KMS-11 (cell line): ENCODE measurements around the gene GPR139.

Experiments
- H2AFZ ChIP-seq: fragments of 200-600 bp; sonication (generic); 2 replicates; pipeline ENCODE4 v1.6.1; 2016; ENCODE audit warnings: antibody characterized with exemption, mixed run types, low read depth
- H3K27ac ChIP-seq: fragments of 200-600 bp; sonication (generic); 2 replicates; pipeline ENCODE4 v1.6.1; 2016; ENCODE audit warnings: mild to moderate bottlenecking, mixed run types
- H3K27me3 ChIP-seq: fragments of 200-600 bp; sonication (generic); 2 replicates; pipeline ENCODE4 v1.6.1; 2017; ENCODE audit warnings: mild to moderate bottlenecking, low read depth, mixed run types, moderate library complexity; ENCODE audit not compliant: insufficient read depth
- H3K36me3 ChIP-seq: fragments of 200-600 bp; sonication (generic); 2 replicates; pipeline ENCODE4 v1.6.1; 2017; ENCODE audit warnings: mild to moderate bottlenecking, mixed run types; ENCODE audit not compliant: insufficient read depth
- H3K4me1 ChIP-seq: fragments of 200-600 bp; sonication (generic); 2 replicates; pipeline ENCODE4 v1.6.1; 2016; ENCODE audit warnings: mild to moderate bottlenecking, low read depth, mixed run types; ENCODE audit not compliant: poor library complexity, severe bottlenecking
- H3K4me2 ChIP-seq: fragments of 200-600 bp; sonication (generic); 2 replicates; pipeline ENCODE4 v1.7.0; 2016; ENCODE audit warnings: mild to moderate bottlenecking, mixed run types
- H3K4me3 ChIP-seq: fragments of 200-600 bp; sonication (generic); IDR thresholded peaks from 2 replicates; pipeline ENCODE4 v1.6.1; 2017; ENCODE audit warnings: low read depth, low read length, mixed read lengths; ENCODE audit not compliant: insufficient read depth
- H3K79me2 ChIP-seq: fragments of 200-600 bp; sonication (generic); 2 replicates; pipeline ENCODE4 v1.6.1; 2016; ENCODE audit warnings: low read depth, mixed run types; ENCODE audit not compliant: insufficient read depth
- H3K9ac ChIP-seq: fragments of 200-600 bp; sonication (generic); 2 replicates; pipeline ENCODE4 v1.6.1; 2016; ENCODE audit warnings: mild to moderate bottlenecking, mixed run types
- H4K20me1 ChIP-seq: fragments of 200-600 bp; sonication (generic); 2 replicates; pipeline ENCODE4 v1.6.1; 2016; ENCODE audit warnings: mild to moderate bottlenecking, mixed run types; ENCODE audit not compliant: insufficient read depth
- CTCF ChIP-seq: fragments of 200-600 bp; sonication (generic); conservative IDR thresholded peaks from 2 replicates; pipeline ENCODE4 v1.6.1; 2017; ENCODE audit warnings: low read depth, mild to moderate bottlenecking, antibody characterized with exemption, low read length, moderate library complexity, mixed read lengths

Gene GPR139

GRCh38 chr16:19991614-19992013, 82.1 kb downstream of the GPR139 start:
- no peak overlapping the region for H2AFZ ChIP-seq
- TF ChIP-seq CTCF: no peak

DNA sequence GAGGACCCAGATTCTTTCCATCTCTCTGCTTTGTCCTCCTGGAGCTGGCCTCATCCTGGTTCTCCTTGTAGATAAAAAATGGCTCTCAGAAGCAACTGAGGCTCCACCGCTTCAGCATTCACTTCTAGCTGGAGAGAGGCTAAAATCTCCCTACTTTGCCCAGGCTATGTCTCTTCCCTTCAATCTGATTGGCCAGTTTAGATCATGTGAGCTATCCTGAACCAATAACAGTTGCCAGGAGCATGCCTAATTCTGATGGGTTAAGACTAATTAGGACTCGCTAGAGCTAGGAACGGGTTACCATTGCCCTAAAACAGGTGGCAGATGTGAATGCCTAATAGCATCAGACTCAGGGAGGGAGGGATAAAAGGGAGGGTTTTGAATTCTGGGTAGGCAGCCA, 89.6 kb downstream of the GPR139 start:
- H3K4me1 ChIP-seq: no peaks in the 10 kb centered on the region
- no peaks in the 10 kb centered on the region for H4K20me1 ChIP-seq
- no peak for TF ChIP-seq CTCF
- H3K79me2 ChIP-seq: no peaks in the 10 kb centered on the region
- no peak overlapping the region for H3K4me2 ChIP-seq
- no peaks in the 10 kb centered on the region for H3K36me3 ChIP-seq
- H3K27ac ChIP-seq: no peak overlapping the region
- no peaks in the 10 kb centered on the region for H3K27me3 ChIP-seq
- no peak overlapping the region for H3K9ac ChIP-seq
- no peak overlapping the region for H3K4me3 ChIP-seq
- H2AFZ ChIP-seq: no peak overlapping the region

More at GRCh38 chr16:19991614-19992013, 82.1 kb downstream of the GPR139 start:
- no peak overlapping the region for H3K4me2 ChIP-seq
- no peaks in the 10 kb centered on the region for H3K27me3 ChIP-seq
- H3K9ac ChIP-seq: no peak overlapping the region
- H3K4me3 ChIP-seq: no peak overlapping the region
- H3K36me3 ChIP-seq: no peaks in the 10 kb centered on the region
- no peaks in the 10 kb centered on the region for H4K20me1 ChIP-seq
- no peaks in the 10 kb centered on the region for H3K79me2 ChIP-seq
- H3K4me1 ChIP-seq: no peaks in the 10 kb centered on the region
- H3K27ac ChIP-seq: no peak overlapping the region
